GM21367 (cell line): Measurements from ENCODE around the gene KIAA0319L.
"Not testable (repeated sequence)": the region's sequence is repeated elsewhere in the genome, so short reads cannot be mapped to it uniquely, and the experiment has no call there.

Source experiments
- ATAC-seq: cut with Tn5 transposase; IDR thresholded peaks from one replicate; pipeline ENCODE4 v1.9.1; 2021; ENCODE audit not compliant: unreplicated experiment

Gene KIAA0319L

GRCh38 chr1:35557118-35557610, at the start of gene KIAA0319L:
Gene KIAA0319L, minus strand, starts transcription at chr1:35557403. Its CDS starts 2,912 bp downstream, at chr1:35554491.
- peak; percentile 51 for ATAC-seq

GRCh38 chr1:35605867-35606182, 48.6 kb upstream of the KIAA0319L start:
- no peak for ATAC-seq

- ATAC-seq = no peak
Observed at GRCh38 chr1:35605071-35605866, 48.1 kb upstream of the KIAA0319L start.

GRCh38 chr1:35603941-35604340, 46.7 kb upstream of the KIAA0319L start:
- ATAC-seq = no peak

- no peak for ATAC-seq
Observed at GRCh38 chr1:35603468-35603867, 46.3 kb upstream of the KIAA0319L start.

GRCh38 chr1:35600593-35600992, 43.4 kb upstream of the KIAA0319L start:
- no peak for ATAC-seq

GRCh38 chr1:35599411-35599810, 42.2 kb upstream of the KIAA0319L start:
- no peak for ATAC-seq

GRCh38 chr1:35598895-35599294, 41.7 kb upstream of the KIAA0319L start:
- no peak for ATAC-seq

GRCh38 chr1:35597870-35598269, 40.7 kb upstream of the KIAA0319L start:
- ATAC-seq = no peak

GRCh38 chr1:35595684-35596083, 38.5 kb upstream of the KIAA0319L start:
- no peak for ATAC-seq

- ATAC-seq = no peak
Observed at GRCh38 chr1:35594005-35594760, 37.0 kb upstream of the KIAA0319L start.

GRCh38 chr1:35592991-35593769, 36.0 kb upstream of the KIAA0319L start:
- ATAC-seq = no peak

- no peak for ATAC-seq
Observed at GRCh38 chr1:35591211-35591610, 34.0 kb upstream of the KIAA0319L start.

- no peak for ATAC-seq
Observed at GRCh38 chr1:35590476-35591040, 33.4 kb upstream of the KIAA0319L start.

- ATAC-seq = no peak
Observed at GRCh38 chr1:35589516-35590427, 32.6 kb upstream of the KIAA0319L start.

- no peak for ATAC-seq
Observed at GRCh38 chr1:35588197-35588910, 31.2 kb upstream of the KIAA0319L start.

GRCh38 chr1:35587736-35588135, 30.5 kb upstream of the KIAA0319L start:
- ATAC-seq = no peak

- no peak for ATAC-seq
Observed at GRCh38 chr1:35586808-35587207, 29.6 kb upstream of the KIAA0319L start.

GRCh38 chr1:35585805-35586204, 28.6 kb upstream of the KIAA0319L start:
- ATAC-seq = not testable (repeated sequence)
